Measurements from ENCODE around the gene EPB42. TPM values are rescaled to one million over a fixed set of nuclear protein-coding genes. Genes with fewer than 3 reads are reported as not detected.
"Not testable (repeated sequence)": the region's sequence is repeated elsewhere in the genome, so short reads cannot be mapped to it uniquely, and the experiment has no call there.

The EPB42 gene
- total RNA-seq, 2 donors from 2014 or later, result not detected

DNA sequence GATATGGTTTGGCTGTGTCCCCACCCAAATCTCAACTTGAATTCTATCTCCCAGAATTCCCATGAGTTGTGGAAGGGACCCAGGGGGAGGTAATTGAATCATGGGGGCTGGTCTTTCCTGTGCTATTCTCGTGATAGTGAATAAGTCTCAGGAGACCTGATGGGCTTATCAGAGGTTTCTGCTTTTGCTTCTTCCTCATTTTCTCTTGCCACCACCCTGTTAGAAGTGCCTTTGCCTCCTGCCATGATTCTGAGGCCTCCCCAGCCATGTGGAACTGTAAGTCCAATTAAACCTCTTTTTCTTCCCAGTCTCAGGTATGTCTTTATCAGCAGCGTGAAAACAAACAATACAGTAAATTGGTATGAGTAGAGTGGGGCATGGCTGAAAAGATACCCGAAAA, 23.0 kb downstream of the EPB42 start:
- intact Hi-C loops (cut with DNase I, micrococcal nuclease); DNase-seq; ATAC-seq: not testable (repeated sequence)

DNA sequence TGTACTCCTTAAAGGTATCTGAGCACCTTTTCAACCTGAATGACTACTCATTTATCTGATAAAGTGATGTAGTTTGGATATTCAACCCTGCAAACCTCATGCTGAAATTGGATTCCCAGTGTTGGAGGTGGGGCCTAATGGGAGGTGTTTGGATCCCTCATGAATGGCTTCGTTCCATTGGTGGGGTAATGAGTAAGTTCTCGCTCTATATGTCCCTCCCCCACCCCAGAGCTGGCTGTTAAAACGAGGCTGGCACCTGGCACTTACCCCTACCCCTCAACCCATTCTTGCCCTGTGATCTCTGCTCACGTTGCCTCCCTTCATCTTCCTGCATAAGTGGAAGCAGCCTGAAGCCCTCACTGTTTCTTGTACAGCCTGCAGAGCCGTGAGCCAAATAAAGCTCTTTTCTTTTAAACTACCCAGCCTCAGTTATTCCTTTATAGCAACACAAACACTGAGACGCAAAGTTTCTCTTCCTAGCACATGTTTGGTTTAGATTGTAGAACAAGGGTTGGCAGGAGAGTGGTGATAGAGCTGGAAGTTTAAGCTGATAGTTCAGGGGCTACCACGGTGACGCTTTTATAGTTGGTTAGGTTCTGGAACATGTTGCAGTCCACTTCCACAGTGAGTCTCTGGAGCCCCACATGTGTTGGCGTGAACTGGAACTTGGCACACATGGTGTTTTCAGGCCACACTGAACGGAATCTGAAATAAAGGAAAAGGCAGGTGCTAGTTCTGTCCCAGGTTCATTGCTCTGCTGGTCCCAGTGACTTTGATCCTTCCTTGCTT, 23.9 kb downstream of the EPB42 start:
- no peak for ATAC-seq
- no peak for DNase-seq
- intact Hi-C loops (cut with DNase I, micrococcal nuclease), result no loop called here

DNA sequence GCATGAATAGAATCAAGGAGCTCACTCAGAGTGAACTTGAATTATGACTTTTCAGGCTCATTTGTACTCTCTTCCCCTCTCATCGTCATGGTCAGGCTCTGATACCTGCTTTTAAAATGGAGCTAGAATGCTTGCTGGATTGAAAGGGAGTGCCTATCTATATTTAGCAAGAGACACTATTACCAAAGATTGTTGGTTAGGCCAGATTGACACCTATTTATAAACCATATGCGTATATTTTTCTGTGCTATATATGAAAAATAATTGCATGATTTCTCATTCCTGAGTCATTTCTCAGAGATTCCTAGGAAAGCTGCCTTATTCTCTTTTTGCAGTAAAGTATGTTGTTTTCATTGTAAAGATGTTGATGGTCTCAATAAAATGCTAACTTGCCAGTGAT, 26.0 kb downstream of the EPB42 start:
- intact Hi-C loops (cut with DNase I, micrococcal nuclease), result no loop called here
- DNase-seq, result no peak
- no peak for ATAC-seq

DNA sequence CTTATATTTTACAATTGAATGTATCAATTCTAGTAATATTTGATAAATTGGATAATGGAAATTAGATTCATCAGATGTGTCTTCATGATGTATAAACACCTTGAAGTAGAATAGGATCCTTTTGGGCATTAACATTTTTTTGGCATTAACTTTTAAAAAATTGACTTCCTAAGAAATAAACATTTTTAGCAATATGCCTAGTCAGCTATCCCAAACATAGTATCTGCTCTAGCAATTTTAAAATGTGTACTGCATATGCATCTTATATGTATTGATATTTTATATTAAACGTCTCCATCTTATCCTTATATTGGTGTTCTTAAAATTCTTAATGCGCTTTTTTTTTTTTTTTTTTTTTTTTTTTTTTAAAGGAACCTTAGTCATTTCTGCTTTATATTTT, 27.1 kb downstream of the EPB42 start:
- no peak for DNase-seq
- intact Hi-C loops (cut with DNase I, micrococcal nuclease), result no loop called here
- no peak for ATAC-seq

DNA sequence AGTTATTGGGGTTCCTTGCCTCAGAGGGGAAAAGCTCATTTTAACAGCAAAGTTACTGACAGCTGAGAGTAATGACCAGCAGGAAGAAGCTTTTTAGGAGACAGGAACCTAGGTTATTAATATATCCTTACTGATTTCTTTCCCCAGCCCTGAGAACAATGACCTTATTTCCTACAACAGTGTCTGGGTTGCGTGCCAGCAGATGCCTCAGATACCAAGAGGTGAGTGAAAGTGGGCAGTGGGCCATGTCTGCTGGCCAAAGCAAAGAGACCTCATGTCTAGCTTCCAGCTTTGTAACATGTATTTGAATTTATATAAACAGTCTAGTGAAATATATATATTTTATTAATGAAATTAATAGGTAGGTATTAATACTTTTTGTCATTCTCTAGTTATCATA, 30.6 kb downstream of the EPB42 start:
- DNase-seq (no peak), ATAC-seq (no peak)
- intact Hi-C loops (cut with DNase I, micrococcal nuclease), result no loop called here

DNA sequence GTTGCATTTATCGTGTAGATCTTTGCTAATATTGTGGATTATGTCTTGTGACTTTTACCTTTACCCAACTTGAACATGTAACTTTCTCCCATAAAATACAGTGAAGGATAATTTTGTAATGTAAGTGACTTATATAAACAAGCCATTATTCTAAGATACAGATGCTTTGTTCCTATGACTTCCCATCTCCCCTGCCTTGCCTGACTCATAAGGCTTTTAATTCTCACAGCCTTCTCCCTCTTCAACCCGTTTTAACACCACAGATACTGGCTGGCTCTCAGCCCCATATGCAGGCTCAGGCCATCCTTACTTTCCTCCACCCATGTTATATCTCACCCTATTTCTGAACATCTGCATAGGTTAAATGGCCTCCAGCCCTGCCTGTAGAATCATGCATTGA, 31.5 kb downstream of the EPB42 start:
- ATAC-seq, result no peak
- intact Hi-C loops (cut with DNase I, micrococcal nuclease), result no loop called here
- DNase-seq, result no peak

DNA sequence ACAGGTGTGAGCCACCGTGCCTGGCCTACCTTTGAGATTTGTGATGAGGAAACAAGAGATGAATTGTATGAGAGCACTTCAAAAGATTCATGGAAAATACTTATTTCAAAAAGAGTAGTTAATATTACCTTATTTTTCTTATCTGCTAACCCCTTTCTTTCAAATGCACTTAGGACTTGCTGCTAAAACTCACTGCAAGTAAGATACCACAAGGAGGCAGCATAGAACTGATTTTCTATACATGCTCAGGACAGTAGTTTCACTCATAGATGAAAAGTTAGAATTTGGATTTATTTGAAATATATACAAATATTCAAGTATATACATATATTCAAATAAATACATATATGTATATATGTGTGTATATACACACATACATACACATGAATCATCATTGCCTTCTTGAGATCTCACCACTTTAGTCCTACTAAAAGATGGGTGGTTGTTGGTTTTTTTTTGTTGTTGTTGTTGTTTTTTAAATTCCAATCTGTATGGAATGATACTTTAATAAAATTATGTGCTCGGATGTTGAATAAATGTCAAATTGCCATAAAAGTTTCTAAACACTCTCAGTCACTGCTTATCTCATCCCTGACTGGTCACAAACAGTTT, 33.2 kb downstream of the EPB42 start:
- intact Hi-C loops (cut with DNase I, micrococcal nuclease), result no loop called here
- no peak for ATAC-seq
- DNase-seq, result no peak

DNA sequence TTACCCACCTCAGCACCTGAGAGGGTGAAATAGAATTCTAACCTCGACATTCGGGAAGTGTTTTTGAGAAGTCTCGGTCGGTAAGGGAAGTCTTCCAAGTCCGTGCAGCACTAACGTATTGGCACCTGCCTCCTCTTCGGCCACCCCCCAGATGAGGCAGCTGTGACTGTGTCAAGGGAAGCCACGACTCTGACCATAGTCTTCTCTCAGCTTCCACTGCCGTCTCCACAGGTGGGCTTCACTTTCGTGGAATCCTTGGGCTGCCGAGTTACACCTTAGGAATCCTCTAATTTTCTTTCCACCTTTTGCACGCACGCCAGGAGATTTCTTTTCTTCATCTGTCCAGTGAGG, 34.8 kb downstream of the EPB42 start:
- DNase-seq (peak in 1 of 2 donors; percentile 43), ATAC-seq (peak; percentile 40)
- intact Hi-C loops (cut with DNase I, micrococcal nuclease), result no loop called here

DNA sequence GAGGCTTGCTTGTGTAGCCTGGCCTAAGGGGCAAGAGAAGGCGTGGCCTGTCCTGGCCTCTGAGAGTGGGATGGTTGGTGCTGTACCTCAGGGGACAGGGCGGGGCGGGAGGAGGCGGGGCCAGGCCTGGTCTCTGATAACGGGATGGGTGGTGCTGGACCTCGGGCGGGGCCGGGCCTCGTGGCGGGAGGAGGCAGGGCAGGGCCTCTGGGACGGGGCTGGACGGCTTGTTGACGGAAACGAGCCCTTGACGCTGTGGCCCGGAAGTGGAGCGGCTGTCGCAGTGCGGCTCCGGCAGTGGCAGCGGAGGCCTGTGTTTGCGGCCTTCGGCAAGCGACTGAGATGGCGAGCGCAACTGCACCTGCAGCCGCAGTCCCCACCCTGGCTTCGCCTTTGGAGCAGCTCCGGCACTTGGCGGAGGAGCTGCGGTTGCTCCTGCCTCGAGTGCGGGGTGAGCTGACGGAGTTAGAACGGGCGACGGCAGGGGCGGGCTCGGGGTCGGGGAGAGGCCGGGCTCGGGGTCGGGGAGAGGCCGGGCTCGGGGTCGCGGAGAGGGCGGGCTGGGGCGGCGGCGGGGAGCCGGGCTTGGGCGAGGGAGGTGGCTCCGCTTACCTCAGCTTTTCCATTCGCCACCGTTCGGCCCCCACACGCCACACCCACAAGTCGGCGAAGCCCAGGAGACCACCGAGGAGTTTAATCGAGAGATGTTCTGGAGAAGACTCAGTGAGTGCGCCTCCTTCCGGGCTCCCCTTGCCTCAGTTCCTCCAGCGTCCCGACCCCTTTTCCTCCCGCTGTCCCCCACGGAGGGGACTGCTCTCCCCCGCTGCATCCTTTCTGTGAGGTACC, 35.4 kb downstream of the EPB42 start, which contains the start of gene CCNDBP1:
CCNDBP1 (plus strand) TSS at position 247 of the 846 bp plus-strand sequence; CDS start at position 343, 96 bp downstream.
- peak; percentile 96 for ATAC-seq
- peak; percentile 99 for DNase-seq
- intact Hi-C loops (cut with DNase I, micrococcal nuclease), result no loop called here

DNA sequence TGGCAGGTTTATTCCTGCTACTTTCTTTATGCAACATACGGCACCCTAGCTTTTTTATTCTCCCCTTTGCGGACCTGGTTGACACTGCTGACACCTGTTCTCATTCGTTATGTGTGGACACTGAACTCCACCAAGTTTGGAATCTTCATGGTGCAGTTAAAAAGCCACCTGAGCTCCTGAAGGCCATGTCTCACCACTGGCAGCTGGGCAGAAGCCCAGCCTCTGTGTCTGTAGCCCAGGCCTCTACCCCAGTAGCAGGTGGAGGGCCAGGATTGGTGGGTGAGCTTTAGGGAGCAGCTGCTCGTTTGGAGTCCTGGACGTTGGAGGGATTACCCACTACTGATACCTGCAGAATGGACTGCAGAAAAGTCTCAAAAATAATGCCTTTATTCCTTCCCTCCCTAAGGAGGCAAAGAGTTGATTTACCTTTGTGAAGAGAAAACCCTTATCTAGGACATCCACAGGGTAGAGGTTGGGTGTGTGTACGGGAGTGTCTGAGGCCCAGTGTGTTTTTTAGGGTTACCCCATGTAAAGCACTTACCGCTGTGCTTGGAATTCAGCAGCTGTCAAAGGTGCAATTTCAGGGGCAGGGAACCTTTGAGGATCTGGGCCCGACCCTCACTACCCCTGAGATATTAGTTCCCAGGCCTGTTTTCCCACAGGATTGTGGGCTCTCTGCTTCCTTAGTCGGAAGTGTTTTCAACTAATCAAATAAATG, 36.3 kb downstream of the EPB42 start:
- ATAC-seq (no peak), DNase-seq (peak in 1 of 2 donors; percentile 9)
- intact Hi-C loops (cut with DNase I, micrococcal nuclease), result no loop called here

DNA sequence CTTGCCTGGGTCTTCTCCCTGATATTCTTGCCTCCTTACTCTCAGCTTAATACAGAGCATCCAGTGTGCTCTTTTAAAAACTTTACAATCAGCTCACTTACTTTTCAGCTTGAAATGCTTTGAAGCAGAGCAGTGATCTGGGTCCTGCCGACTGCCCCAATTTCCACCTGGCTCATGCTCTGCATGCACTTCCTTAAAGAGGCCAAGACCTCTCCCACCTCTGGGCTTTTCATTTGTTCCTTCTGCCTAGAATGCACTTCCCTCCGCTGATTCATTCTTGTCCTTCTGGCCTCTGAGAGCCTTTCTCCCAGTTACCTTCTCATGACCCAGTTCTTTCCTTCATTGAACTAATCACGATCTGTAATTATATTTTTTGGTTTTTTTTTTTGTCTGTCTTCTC, 37.5 kb downstream of the EPB42 start:
- DNase-seq (no peak), ATAC-seq (no peak)
- intact Hi-C loops (cut with DNase I, micrococcal nuclease), result no loop called here

DNA sequence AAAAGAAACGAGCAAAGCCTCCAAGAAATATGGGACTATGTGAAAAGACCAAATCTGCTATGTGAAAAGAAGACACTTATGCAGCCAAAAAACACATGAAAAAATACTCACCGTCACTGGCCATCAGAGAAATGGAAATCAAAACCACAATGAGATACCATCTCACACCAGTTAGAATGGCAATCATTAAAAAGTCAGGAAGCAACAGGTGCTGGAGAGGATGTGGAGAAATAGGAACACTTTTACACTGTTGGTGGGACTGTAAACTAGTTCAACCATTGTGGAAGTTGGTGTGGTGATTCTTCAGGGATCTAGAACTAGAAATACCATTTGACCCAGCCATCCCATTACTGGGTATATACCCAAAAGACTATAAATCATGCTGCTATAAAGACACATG, 43.7 kb downstream of the EPB42 start:
- DNase-seq; intact Hi-C loops (cut with DNase I, micrococcal nuclease); ATAC-seq: not testable (repeated sequence)

DNA sequence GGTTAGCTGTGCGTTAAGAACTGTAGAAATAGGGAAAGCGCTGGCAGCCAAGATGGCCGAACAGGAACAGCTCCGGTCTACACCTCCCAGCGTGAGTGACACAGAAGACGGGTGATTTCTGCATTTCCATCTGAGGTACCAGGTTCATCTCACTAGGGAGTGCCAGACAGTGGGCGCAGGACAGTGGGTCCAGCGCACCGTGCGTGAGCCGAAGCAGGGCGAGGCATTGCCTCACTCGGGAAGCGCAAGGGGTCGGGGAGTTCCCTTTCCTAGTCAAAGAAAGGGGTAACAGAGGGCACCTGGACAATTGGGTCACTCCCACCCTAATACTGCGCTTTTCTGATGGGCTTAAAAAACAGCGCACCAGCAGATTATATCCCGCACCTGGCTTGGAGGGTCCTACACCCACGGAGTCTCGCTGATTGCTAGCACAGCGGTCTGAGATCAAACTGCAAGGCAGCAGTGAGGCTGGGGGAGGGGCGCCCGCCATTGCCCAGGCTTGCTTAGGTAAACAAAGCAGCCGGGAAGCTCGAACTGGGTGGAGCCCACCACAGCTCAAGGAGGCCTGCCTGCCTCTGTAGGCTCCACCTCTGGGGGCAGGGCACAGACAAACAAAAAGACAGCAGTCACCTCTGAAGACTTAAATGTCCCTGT, 45.0 kb downstream of the EPB42 start:
- ATAC-seq; intact Hi-C loops (cut with DNase I, micrococcal nuclease); DNase-seq: not testable (repeated sequence)

DNA sequence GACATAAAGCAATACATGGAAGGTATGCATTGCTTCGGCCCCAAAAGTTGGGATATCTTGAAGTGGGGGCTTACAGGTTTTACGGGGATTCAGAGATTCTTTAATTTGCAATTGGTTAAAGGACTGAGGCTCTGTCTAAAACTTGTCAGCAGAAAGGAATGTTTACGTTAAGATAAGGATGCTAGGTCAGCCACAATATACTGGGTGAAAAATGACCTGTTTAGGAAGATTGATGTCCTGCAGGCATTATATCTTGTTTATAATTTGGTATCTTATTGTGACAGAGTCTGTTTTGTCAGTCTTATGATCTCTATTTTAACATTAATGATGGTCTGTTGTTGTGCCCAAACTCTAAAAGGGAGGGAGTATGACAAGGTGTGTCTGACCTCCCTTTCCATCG, 50.9 kb downstream of the EPB42 start:
- ATAC-seq, result no peak
- intact Hi-C loops (cut with DNase I, micrococcal nuclease), result no loop called here
- DNase-seq, result no peak

DNA sequence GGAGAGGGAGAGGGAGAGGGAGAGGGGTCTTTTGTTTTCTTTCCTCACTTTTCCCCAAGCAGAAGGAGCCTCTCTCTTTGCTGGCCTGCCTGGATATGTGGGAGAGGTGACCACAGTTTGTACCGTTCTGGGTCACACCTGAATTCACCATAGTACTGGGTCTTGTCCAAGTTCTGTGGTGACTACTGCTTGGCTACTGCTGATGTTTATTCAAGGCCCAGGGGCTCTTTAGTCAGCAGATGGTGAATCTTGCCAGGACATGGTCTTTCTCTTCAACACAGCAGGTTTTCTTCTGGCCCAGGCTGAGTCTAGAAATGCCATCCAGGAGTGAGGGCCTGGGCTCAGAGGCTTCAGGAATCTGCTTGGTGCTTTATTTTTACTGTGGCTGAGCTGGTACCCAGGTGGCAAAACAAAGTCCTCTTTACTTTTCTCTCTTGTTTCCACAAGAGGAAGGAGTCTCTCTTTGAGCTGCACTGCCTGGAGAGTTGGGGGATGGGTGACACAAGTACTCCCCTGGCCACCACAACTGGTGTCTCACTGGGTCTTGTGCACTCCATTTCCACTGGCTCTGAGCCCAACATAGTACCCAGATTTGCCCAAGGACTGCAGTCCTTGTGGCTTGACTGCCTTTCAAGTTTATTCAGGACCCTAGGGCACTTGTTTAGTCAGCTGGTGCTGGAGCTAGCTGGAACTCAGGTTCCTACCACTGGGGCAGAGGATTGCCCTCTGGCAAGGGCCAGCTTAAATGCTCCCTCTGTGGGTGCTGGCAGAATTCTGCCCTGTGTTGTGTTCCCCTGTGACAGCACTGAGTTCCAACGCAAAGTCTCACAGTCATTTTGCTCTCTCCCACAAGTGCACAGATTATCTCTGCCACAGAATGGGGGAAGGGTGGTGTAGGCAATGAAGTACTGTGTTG, 52.4 kb downstream of the EPB42 start:
- ATAC-seq (no peak), DNase-seq (no peak)
- intact Hi-C loops (cut with DNase I, micrococcal nuclease), result no loop called here

DNA sequence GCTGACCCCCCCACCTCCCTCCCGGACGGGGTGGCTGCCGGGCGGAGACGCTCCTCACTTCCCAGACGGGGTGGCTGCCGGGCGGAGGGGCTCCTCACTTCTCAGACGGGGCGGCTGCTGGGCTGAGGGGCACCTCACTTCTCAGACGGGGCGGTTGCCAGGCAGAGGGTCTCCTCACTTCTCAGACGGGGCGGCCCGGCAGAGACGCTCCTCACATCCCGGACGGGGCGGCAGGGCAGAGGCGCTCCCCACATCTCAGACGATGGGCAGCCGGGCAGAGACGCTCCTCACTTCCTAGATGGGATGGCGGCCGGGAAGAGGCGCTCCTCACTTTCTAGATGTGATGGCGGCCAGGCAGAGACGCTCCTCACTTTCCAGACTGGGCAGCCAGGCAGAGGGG, 53.6 kb downstream of the EPB42 start:
- DNase-seq; intact Hi-C loops (cut with DNase I, micrococcal nuclease); ATAC-seq: not testable (repeated sequence)

DNA sequence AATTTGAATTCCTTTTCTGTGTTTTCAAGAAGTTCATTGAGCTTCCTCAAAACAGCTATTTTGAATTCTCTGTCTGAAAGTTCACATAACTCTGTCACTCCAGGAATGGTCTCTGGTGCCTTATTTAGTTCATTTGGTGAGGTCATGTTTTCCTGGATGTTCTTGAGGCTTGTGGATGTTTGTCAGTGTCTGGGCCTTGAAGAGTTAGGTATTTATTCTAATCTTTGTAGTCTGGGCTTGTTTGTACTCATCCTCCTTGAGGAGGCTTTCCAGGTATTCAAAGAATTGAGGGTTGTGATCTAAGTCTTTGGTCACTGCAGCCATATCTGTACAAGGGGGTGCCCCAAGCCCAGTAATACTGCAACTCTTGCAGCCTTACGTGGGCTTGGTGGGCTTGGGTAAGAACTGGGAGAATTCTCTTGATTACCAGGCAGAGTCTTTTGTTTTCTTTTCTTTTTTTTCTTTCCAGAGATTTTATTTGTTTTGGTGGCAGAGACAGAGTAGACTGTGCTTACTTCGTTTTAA, 55.0 kb downstream of the EPB42 start:
- DNase-seq (no peak), ATAC-seq (no peak)
- intact Hi-C loops (cut with DNase I, micrococcal nuclease), result no loop called here

All from left colon (tissue), 2 donors.